GM21390 (cell line): ENCODE results near the gene CCDC182.

Experiments used
- ATAC-seq: cut with Tn5 transposase; IDR thresholded peaks from one replicate; pipeline ENCODE4 v1.9.1; 2021; ENCODE audit not compliant: unreplicated experiment

CCDC182 gene

GRCh38 chr17:57758654-57759053, 13.6 kb upstream of the CCDC182 start:
- no peak for ATAC-seq

DNA sequence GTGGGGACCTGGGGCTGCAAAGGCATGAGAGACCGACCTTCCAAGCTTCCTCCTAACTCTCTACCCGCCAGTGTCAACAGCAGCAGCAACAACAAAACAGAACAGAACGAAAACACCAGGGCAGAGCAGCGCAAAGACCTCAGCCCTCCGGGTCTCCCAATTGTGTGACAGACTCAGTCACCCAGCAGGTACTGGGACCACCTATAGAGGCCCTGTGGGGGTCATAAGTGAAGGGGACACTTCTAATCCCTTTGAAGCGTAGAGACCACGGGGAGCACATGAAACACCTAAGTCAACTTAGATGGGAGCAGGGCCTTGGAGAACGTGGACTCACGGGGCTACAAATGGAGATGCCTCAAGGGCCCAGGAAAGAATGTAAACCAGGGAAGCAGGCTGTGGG, 12.6 kb upstream of the CCDC182 start:
- no peak for ATAC-seq

DNA sequence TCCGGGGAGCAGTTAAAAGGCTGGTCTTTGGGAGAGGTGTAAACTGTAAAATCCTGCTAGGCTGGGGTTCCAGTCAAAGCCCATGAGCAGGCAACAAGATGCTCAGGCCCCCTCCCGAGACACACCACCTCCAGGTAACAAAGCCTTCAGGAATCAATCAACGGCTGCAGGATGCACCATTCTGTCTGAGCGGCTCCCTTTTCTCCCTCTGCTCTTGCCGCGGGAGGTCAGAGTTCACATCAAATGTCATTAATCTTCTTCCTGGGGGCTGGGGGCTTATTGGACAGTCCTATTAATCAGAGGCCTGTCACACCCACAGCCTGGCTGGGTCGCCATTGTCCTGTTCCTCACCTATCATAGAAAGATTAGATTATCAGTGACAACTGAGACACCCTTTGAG, 11.9 kb upstream of the CCDC182 start:
- no peak for ATAC-seq

- ATAC-seq = no peak
Observed at GRCh38 chr17:57755480-57756070, 10.5 kb upstream of the CCDC182 start.

- no peak for ATAC-seq
Observed at GRCh38 chr17:57752031-57752905, 7.2 kb upstream of the CCDC182 start.

GRCh38 chr17:57751348-57751971, 6.4 kb upstream of the CCDC182 start:
- ATAC-seq = no peak

DNA sequence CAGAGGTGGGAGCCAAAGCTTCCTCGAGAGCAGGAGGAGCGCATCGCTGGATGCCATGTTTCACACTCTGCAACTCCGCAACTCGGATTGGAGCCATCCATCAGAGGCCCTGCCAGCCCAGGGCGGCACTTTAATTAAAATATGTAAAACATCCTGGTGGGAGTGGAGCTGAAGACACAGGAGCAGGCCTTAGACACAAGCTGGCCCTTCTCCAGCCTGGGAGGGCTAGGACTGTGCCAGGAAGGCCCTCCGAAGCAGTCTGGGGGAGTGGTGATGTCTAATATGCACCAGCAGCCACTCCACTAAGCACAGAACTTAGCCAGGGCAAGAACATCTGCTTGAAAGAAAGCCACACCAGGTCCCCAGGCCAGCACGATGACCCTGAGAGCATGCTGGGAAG, 5.8 kb upstream of the CCDC182 start:
- ATAC-seq = no peak

GRCh38 chr17:57750109-57750871, 5.2 kb upstream of the CCDC182 start:
- ATAC-seq = no peak

GRCh38 chr17:57749701-57750100, 4.6 kb upstream of the CCDC182 start:
- ATAC-seq = no peak

DNA sequence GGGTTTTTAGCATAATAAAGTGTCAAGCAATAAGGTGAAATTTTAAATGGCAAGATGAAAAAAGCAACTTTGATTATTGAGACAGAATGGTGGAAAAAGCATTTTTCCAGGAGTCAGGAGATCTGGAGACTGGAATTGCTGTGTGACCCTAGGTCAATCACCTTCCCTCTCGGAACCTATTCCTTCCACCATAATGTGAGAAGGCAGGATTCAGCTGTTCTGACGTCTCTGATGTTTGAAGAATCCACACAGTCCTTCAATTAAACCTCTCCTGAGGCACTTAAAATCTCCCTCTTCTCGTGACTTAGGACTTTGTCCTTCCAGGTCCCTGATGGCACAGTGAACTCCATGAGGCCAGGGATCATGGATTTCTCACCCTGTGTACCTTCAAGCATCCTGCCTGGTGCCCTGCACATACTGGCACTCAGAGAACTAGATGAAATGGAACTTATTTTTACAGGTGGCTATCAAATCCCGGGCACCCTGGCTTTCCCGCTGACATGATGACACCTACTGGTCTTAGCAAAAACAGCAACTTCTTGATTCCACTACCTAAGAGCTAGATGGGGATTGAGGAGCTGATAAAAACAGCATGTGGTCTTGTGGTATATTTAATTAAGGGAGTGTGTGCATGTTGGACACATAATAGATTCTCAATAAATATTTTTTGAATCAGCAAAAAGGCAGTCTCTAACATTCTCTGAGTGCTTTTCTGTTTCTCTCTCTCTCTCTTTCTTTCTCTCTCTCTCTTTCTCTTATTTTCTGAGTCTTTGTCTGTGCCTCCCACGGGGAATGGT, 2.3 kb upstream of the CCDC182 start:
- ATAC-seq = no peak

- ATAC-seq = no peak
Observed at GRCh38 chr17:57746221-57746620, 1.1 kb upstream of the CCDC182 start.

DNA sequence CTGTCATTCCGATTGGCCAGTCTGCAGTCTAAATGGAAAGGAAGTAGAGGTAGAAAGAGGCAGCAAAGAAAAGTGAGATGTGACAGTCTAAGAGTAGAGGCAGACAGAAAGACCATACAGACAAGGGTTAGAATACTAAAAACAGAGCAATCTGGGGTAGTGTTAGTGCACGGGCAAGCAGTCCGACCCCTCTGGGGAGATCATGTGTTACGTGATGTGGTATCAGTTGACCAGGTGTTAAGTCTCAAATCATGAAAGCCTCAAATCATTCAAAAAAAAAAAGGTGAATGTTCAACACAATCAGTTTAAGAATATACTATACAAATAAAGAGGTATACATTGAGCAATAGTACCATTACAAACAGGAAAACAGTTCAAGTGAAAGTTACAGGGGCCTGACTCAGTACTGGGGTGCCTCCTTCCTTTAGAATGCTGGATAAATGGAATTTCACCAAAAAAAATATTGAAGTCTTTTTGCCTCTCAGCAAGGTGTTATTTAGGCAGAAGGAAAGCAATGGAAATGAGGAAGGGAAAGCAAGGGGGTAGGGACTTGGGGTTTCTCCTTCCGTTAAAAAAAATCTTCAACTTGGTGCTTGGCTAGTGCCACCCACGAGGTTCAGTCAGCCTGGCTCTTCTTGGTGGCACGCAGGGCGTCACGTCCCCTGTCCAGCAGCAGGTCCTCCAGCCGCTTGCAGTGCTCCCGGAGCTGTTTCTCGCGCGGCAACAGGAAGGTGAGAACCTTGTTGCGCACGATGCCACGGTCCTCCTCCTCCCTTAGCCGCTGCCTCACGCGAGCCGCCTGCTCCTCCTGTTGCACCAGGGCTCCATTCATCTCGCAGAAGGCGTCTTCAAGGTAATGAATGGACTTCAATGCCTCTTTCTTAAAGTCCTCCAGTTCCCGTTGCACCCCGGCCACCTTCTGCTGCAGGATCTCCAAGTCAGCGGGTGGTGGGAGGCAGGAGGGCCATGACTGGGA, 616 bp downstream of the CCDC182 start:
- ATAC-seq = no peak

- ATAC-seq = no peak
Observed at GRCh38 chr17:57740235-57740528, 4.9 kb downstream of the CCDC182 start.

- ATAC-seq = peak; percentile 60
Observed at GRCh38 chr17:57739402-57740234, 5.5 kb downstream of the CCDC182 start.

DNA sequence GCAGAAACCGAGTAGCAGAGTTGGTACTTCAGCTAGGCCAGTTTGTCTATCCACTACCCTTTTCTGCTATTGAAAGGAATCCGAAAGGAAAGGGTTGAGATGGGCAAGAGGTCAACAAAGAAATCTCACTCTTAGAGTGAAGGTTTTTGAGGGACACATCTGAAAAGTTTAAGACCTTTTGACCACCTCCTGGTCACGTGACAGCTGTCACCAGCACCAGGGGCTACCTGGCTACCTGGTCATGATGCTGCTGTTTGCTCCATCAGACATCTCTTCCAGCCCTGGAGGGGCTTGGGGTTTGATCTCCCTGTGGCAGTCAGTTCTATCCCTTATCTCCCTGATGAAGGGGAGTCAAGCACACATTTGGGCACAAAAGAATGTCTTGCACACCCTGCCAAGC, 7.6 kb downstream of the CCDC182 start:
- no peak for ATAC-seq

- ATAC-seq = no peak
Observed at GRCh38 chr17:57735707-57736106, 9.4 kb downstream of the CCDC182 start.

- no peak for ATAC-seq
Observed at GRCh38 chr17:57735230-57735629, 9.9 kb downstream of the CCDC182 start.

DNA sequence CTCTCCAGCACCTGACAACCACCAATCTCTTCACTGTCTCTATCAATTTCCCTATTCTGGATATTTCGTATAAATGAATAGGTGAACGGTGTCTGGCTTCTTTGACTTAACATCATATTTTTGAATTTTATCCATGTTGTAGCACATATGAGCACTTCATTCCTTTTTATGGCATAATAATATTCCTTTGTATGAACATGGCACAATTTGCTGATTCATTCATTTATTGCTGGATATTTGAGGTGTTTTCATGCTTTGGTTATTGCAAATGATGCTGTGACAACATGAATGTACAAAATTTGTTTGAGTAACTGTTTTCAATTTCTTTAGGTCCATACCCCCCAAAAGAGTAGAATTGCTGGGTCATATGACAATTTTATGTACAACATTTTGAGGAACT, 12.0 kb downstream of the CCDC182 start:
- no peak for ATAC-seq

DNA sequence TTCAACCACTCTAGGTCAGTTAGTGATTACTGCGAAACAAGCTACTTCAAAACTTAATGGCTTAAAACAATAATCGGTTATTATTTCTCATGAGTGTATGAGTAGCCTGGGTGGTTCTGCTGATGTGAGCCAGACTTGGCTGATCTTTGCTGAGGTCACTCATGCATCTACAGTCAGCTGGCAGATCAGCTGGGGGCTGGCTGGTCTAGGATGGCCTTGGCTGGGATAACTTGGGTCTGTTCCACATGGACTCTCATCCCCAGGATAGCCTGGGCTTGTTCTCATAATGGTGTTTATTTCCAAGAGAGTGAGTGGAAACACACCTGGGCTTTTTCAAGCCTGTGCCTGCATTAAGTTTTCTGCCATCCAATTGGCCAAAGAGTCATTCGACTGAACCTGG, 13.0 kb downstream of the CCDC182 start:
- no peak for ATAC-seq
